Esophagus squamous epithelium (tissue), 4 donors: Measurements from ENCODE around the gene ATXN1.

Experiments
- POLR2A ChIP-seq, 4 donors: fragments of 450-650 bp; IDR thresholded peaks; one replicate each; pipeline ENCODE4 v1.6.1; 2017; ENCODE audit warnings: antibody characterized with exemption in 4 of 4, mild to moderate bottlenecking in 4 of 4, moderate library complexity in 3 of 4
- TF ChIP-seq, protein P1 (sequence below), 6 experiments: fragments of 450-650 bp in 4 of 6; fragments of 200-600 bp in 2 of 6; sonication (generic) in 2 of 6; IDR thresholded peaks; one replicate each; pipeline ENCODE4 v1.5.1; 2016 to 2019; ENCODE audit warnings: antibody characterized with exemption in 6 of 6, mild to moderate bottlenecking in 4 of 6, moderate library complexity in 4 of 6

DNA sequence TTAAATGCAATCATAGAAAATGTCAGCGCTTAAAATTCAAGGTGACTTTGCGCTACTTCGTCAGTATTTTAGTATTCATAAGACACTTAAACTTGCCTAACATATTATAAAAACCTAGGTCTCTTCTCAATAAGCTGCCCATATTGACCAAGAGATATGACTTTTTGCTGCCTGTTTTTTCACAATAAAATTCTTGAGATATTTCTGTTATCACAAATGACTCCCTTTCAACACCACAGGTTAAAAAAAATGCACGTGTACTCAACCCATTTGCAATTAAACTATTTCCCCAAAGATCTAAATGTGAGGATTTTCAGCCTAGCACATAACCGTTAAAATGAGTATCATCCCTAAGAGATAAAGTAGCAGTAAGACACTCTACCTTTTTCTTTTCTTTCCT lies 10.7 kb downstream of the ATXN1 start:
- TF ChIP-seq, protein P1, sequence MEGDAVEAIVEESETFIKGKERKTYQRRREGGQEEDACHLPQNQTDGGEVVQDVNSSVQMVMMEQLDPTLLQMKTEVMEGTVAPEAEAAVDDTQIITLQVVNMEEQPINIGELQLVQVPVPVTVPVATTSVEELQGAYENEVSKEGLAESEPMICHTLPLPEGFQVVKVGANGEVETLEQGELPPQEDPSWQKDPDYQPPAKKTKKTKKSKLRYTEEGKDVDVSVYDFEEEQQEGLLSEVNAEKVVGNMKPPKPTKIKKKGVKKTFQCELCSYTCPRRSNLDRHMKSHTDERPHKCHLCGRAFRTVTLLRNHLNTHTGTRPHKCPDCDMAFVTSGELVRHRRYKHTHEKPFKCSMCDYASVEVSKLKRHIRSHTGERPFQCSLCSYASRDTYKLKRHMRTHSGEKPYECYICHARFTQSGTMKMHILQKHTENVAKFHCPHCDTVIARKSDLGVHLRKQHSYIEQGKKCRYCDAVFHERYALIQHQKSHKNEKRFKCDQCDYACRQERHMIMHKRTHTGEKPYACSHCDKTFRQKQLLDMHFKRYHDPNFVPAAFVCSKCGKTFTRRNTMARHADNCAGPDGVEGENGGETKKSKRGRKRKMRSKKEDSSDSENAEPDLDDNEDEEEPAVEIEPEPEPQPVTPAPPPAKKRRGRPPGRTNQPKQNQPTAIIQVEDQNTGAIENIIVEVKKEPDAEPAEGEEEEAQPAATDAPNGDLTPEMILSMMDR (IDR thresholded peaks at IDR 0.05) = no peak
- TF ChIP-seq POLR2A (IDR thresholded peaks at IDR 0.05) = no peak
